CD14-positive monocyte (primary cell): ENCODE data around the gene PSMB10. TPM values are rescaled to one million over a fixed set of nuclear protein-coding genes. Genes with fewer than 3 reads are reported as not detected.

Experiments
- DNase-seq, 3 donors: peaks; one replicate each; pipeline ENCODE4 v3.0.0-alpha.2; 2011 to 2022
- H2AFZ ChIP-seq: 2 replicates; pipeline ENCODE4 v1.6.0; 2012; ENCODE audit warnings: mild to moderate bottlenecking, low read depth, low read length, inconsistent platforms; ENCODE audit not compliant: insufficient read depth, poor library complexity, severe bottlenecking
- H3K27ac ChIP-seq, 2 donors: 1 replicate in 1 of 2; 2 replicates in 1 of 2; pipeline ENCODE4 v1.5.1; 2012 to 2013; ENCODE audit warnings: low read length in 2 of 2, control low read depth in 1 of 2, inconsistent platforms in 1 of 2, low read depth in 1 of 2, mild to moderate bottlenecking in 1 of 2
- H3K27me3 ChIP-seq, 2 donors: one replicate each; pipeline versions ENCODE4 v1.6.0 to v1.6.1; 2011 to 2013; ENCODE audit warnings: low read length in 2 of 2; ENCODE audit not compliant: control insufficient read depth in 2 of 2, insufficient read depth in 2 of 2
- H3K36me3 ChIP-seq, 2 donors: replicated peaks in 1 of 2; 1 replicate in 1 of 2; 2 replicates in 1 of 2; pipeline versions ENCODE4 v1.5.1 to v1.6.1; 2012 to 2013; ENCODE audit warnings: low read length in 2 of 2, control low read depth in 1 of 2, inconsistent platforms in 1 of 2, mild to moderate bottlenecking in 1 of 2; ENCODE audit not compliant: insufficient read depth in 2 of 2, control insufficient read depth in 1 of 2
- H3K4me1 ChIP-seq, 2 donors: 1 replicate in 1 of 2; 2 replicates in 1 of 2; pipeline versions ENCODE4 v1.5.1 to v1.6.1; 2012 to 2013; ENCODE audit warnings: low read length in 2 of 2, control low read depth in 1 of 2, inconsistent platforms in 1 of 2, mild to moderate bottlenecking in 1 of 2, moderate library complexity in 1 of 2; ENCODE audit not compliant: insufficient read depth in 2 of 2, control insufficient read depth in 1 of 2
- H3K4me2 ChIP-seq: replicated peaks from 2 replicates; pipeline ENCODE3; 2012; ENCODE audit warnings: low read length, moderate library complexity, mild to moderate bottlenecking; ENCODE audit not compliant: poor library complexity, severe bottlenecking; ENCODE audit errors: extremely low read depth
- H3K4me3 ChIP-seq, 3 experiments: fragments of 200-600 bp in 1 of 3; sonication (generic) in 1 of 3; replicated peaks in 1 of 3; 1 replicate in 2 of 3; 2 replicates in 1 of 3; pipeline ENCODE4 v1.5.1; 2011 to 2013; ENCODE audit warnings: low read length in 3 of 3, mild to moderate bottlenecking in 3 of 3, control low read depth in 2 of 3, low read depth in 2 of 3, inconsistent platforms in 1 of 3, moderate library complexity in 1 of 3
- H3K79me2 ChIP-seq: 2 replicates; pipeline ENCODE4 v1.6.0; 2012; ENCODE audit warnings: mild to moderate bottlenecking, control low read depth, inconsistent platforms, low read length, moderate library complexity; ENCODE audit not compliant: insufficient read depth
- H3K9ac ChIP-seq: 2 replicates; pipeline ENCODE4 v1.6.0; 2017; ENCODE audit warnings: low read length, mild to moderate bottlenecking; ENCODE audit not compliant: insufficient read depth, poor library complexity, severe bottlenecking
- H3K9me3 ChIP-seq, 2 donors: replicated peaks in 1 of 2; 1 replicate in 1 of 2; 2 replicates in 1 of 2; pipeline versions ENCODE4 v1.5.1 to v1.6.1; 2012 to 2013; ENCODE audit warnings: low read length in 2 of 2, control low read depth in 1 of 2; ENCODE audit not compliant: control insufficient read depth in 1 of 2, insufficient read depth in 1 of 2
- H4K20me1 ChIP-seq: 2 replicates; pipeline ENCODE4 v1.6.0; 2012; ENCODE audit warnings: mild to moderate bottlenecking, low read length, control low read depth, moderate library complexity; ENCODE audit not compliant: insufficient read depth
- H3K27ac Mint-ChIP-seq, 7 donors: one replicate each; pipeline ENCODE4 v1.8.0; 2020; ENCODE audit warnings: mild to moderate bottlenecking in 7 of 7, mixed read lengths in 7 of 7, moderate library complexity in 6 of 7, inconsistent platforms in 2 of 7
- H3K27me3 Mint-ChIP-seq, 3 donors: one replicate each; pipeline ENCODE4 v1.8.0; 2021 to 2022; ENCODE audit warnings: low read depth in 3 of 3, mild to moderate bottlenecking in 3 of 3, mixed read lengths in 3 of 3, moderate library complexity in 3 of 3, inconsistent platforms in 1 of 3
- H3K36me3 Mint-ChIP-seq, 2 donors: one replicate each; pipeline ENCODE4 v1.8.0; 2020; ENCODE audit warnings: mixed read lengths in 2 of 2, inconsistent platforms in 1 of 2, mild to moderate bottlenecking in 1 of 2
- H3K4me1 Mint-ChIP-seq: one replicate; pipeline ENCODE4 v1.8.0; 2020; ENCODE audit warnings: mild to moderate bottlenecking, mixed read lengths
- H3K4me3 Mint-ChIP-seq, 2 donors: one replicate each; pipeline ENCODE4 v1.8.0; 2020; ENCODE audit warnings: mild to moderate bottlenecking in 2 of 2, mixed read lengths in 2 of 2, moderate library complexity in 1 of 2
- H3K9me3 Mint-ChIP-seq, 7 donors: one replicate each; pipeline ENCODE4 v1.8.0; 2020 to 2022; ENCODE audit warnings: mixed read lengths in 7 of 7, mild to moderate bottlenecking in 6 of 7, moderate library complexity in 6 of 7, inconsistent platforms in 2 of 7
- CTCF ChIP-seq: fragments of 200-600 bp; IDR thresholded peaks from one replicate; pipeline ENCODE4 v1.8.0; 2022; ENCODE audit warnings: antibody characterized with exemption, mild to moderate bottlenecking
- WGBS: methylation state at CpG from one replicate; pipeline ENCODE4 v1.1.5; 2013; ENCODE audit warnings: missing lambda C conversion rate; ENCODE audit not compliant: insufficient coverage; 5-methylcytosine and 5-hydroxymethylcytosine counted together
- intact Hi-C, 2 donors: fragments of 100-400 bp; cut with micrococcal nuclease; formaldehyde crosslinking; loops; one replicate each; pipeline versions ENCODE4 v1.15.0 to v1.15.1; 2023
- polyA plus RNA-seq, 3 donors: library from polyadenylated mRNA; depleted of rRNA in 1 of 3; unstranded in 2 of 3; stranded (reverse) in 1 of 3; fragments of 300-500 nt in 2 of 3; fragments of >200 nt in 1 of 3; fragmentation: Illumina TruSeq in 2 of 3; gene quantifications; 1 replicate in 2 of 3; 2 replicates in 1 of 3; pipeline ENCODE4 v1.2.3, GENCODE V29; 2012 to 2021

PSMB10 gene
- polyA plus RNA-seq, 3 donors: 158 to 798 (median 609) TPM

- intact Hi-C loops: no loop called here
- Histone ChIP-seq H3K9ac (no peak overlapping the region), H3K4me1 (peaks cover 8 to 11% of the 10 kb centered on the region in 2 donors), H3K4me2 (no peak overlapping the region), H3K27me3 (no peaks in the 10 kb centered on the region), H3K36me3 (peaks cover 48 to 67% of the 10 kb centered on the region in 2 donors), H3K4me3 (no peak overlapping the region), H3K9me3 (no peaks in the 10 kb centered on the region), H3K79me2 (peaks cover 16% of the 10 kb centered on the region), H3K27ac (no peak overlapping the region), H2AFZ (no peak overlapping the region), H4K20me1 (peaks cover 40% of the 10 kb centered on the region)
- Mint-ChIP-seq H3K36me3 (peaks cover 59 to 66% of the 10 kb centered on the region in 2 donors), H3K9me3 (no peaks in the 10 kb centered on the region), H3K27me3 (no peaks in the 10 kb centered on the region), H3K4me1 (peaks cover 13% of the 10 kb centered on the region), H3K27ac (no peak overlapping the region), H3K4me3 (no peak overlapping the region)
- no peak for DNase-seq
- TF ChIP-seq CTCF: no peak
- 98% methylated on average over 6 of the region's 8 CpGs for WGBS
Observed at GRCh38 chr16:67962135-67962534, 25.5 kb upstream of the PSMB10 start.

GRCh38 chr16:67961551-67961957 lies 24.9 kb upstream of the PSMB10 start:
- H3K27ac ChIP-seq: no peak overlapping the region
- H3K9ac ChIP-seq: no peak overlapping the region
- 96% methylated on average over 9 of the region's 13 CpGs for WGBS
- no peak for DNase-seq
- Mint-ChIP-seq H3K4me3 (no peak overlapping the region), H3K36me3 (peaks cover 59 to 66% of the 10 kb centered on the region in 2 donors), H3K27ac (peak overlapping the region in 1 of 7 donors; percentile 68), H3K27me3 (peaks cover 0 to 2% (median 0%) of the 10 kb centered on the region in 3 donors), H3K4me1 (peaks cover 7% of the 10 kb centered on the region), H3K9me3 (no peaks in the 10 kb centered on the region)
- no peak overlapping the region for H2AFZ ChIP-seq
- H3K36me3 ChIP-seq: peaks cover 48 to 67% of the 10 kb centered on the region in 2 donors
- H3K4me2 ChIP-seq: no peak overlapping the region
- H3K4me3 ChIP-seq: no peak overlapping the region
- H3K27me3 ChIP-seq: no peaks in the 10 kb centered on the region
- TF ChIP-seq CTCF: no peak
- H3K79me2 ChIP-seq: peaks cover 12% of the 10 kb centered on the region
- H4K20me1 ChIP-seq: peaks cover 35% of the 10 kb centered on the region
- intact Hi-C loops: no loop called here
- H3K4me1 ChIP-seq: peaks cover 2 to 5% of the 10 kb centered on the region in 2 donors
- no peaks in the 10 kb centered on the region for H3K9me3 ChIP-seq
